NCI-H226 (cell line): ENCODE measurements around the gene ADCY5.

Source experiments
- DNase-seq: peaks from one replicate; pipeline ENCODE4 v3.0.0-alpha.2; 2015

Gene ADCY5

DNA sequence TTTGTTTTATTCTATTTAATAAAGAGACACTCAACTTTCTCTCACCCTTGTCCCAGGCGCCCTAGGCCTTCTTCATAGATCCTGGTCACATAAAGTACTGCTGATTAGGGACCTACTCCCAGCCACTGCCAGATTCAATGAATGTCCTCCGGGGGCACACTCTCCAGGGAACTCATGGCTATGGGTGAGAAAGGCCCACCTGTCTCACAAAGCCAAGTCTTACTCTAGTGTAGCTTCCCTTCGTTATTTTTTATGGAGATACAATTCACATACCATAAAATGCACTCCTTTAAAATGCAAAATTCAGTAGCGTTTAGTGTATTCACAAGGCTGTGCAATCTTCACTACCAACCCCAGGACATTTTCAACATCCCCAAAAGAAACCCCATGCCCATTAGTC, 87.8 kb downstream of the ADCY5 start:
- DNase-seq, result no peak

DNA sequence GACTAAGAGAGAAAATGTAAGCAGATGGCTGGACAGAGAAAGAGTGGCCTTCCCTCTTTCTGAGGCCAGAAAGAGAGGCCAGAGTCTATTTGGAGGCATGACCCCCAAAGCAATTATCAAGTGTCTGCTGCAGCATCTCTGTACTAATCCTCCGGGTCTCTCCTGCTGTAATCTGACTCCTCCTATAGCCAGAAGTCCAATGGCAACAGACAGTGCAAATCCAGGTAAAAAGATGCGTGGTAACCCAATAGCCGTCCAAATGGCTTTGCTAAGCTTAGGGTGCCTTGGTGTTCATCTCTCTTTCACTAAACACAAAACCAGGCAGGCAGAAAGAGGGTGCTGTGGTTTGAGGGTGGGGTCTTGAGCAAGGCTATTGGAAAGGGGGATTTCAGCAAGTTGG, 91.6 kb downstream of the ADCY5 start:
- no peak for DNase-seq

DNA sequence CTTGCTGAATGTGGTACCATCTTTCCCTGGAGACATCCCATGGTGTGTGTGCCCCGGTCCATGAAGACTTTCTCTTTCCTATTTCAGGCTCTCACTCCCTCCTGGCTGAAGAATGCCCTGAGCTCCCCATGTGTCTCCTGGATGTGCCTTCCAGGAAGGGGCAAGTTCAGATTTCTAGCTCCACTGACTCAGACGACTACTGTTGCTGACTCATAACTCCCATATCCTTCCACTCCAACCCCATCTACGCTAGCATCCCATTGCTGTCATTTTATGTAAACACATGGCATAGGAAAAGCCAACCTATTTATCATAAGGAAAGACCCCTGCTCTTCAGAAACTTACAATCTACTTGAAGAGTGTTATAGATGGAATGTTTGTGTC, 95.0 kb downstream of the ADCY5 start:
- DNase-seq, result peak; percentile 16

DNA sequence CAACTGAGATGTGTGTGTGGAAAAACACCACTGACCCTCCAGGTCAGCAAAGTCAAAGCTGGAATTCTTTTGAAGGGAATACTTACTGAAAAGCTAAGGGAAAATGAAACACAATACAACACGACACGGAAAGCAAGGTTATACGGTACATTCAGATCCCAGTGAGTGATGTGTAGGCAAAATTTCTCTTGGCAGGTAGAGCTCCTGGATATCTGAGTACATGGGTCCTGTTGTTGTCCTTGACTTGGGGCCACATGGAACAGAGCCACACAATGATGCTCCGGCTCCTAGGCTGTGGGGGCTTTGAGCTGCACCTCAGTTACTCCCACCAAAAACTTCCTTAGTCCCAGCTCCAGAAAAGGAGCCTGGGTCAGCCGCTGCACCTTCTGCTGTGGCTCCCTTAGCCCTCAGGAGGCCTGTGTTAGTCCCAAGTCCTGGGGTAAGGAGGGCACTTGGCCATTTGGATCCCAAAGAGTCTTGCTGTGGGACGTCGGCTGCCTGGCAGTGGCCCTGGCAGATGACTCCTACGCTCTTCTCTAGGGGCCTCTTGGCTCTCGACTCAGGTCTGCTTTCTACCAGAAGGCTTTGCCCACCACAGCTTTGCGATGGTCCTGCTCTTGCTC, 95.6 kb downstream of the ADCY5 start:
- DNase-seq, result no peak

DNA sequence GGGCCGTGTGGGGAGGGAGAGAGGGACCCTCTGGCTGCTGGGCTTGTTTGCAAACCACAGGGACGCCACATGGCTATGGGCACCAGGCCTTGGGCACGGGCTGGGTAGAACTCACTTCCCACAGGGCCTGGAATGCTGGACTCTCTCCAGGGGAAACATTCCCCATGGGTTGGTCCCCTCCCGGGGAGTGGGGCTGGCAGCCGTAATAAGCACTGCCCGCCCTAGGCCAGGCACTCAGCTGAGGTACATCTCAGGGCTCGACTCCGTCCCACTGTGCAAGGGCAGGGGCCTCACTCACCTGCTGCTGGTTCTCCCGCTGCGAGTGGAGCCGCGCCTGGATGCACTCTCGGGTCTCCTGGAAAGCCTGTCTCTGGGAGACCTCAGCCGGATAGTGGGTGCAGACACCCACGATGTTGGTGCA, 96.7 kb downstream of the ADCY5 start:
- DNase-seq, result no peak

DNA sequence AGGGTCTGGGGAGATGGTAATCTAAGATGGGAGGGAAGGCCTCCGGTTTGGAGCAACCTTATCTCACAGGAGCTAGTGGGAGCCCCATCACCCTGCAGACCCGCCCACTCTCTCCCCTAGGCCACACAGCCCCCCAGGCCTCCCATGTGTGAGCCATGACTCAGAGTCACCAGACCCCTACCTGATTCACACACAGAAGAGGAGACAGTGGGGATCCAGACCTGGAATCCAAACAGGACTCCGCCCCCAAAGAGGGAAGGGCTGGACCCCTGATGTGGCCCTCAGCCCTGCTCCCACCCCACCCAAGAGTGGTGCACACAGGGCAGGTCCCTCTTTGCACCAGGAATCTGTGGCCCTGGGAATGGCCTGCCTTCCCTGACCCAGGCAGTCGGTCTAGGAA, 97.4 kb downstream of the ADCY5 start:
- DNase-seq, result no peak

DNA sequence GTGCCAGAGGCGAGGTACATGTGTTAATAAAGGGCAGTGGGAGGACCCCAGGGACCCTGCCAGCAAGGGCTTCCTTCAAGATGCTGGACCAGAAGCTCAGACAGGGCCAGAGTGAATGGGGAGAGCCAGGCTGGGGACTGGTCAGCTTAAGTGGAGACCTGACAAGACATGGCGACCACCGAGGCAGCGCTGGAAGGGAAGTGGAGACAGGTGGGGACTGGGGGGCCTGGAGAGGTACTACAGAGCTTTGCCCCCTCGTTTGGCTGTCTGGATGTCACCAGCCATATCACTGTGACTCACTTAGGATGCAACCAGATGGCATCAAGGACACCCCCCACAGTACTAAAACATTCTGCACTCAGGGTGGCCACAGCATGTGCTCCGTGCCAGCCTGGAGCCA, 97.9 kb downstream of the ADCY5 start:
- no peak for DNase-seq

DNA sequence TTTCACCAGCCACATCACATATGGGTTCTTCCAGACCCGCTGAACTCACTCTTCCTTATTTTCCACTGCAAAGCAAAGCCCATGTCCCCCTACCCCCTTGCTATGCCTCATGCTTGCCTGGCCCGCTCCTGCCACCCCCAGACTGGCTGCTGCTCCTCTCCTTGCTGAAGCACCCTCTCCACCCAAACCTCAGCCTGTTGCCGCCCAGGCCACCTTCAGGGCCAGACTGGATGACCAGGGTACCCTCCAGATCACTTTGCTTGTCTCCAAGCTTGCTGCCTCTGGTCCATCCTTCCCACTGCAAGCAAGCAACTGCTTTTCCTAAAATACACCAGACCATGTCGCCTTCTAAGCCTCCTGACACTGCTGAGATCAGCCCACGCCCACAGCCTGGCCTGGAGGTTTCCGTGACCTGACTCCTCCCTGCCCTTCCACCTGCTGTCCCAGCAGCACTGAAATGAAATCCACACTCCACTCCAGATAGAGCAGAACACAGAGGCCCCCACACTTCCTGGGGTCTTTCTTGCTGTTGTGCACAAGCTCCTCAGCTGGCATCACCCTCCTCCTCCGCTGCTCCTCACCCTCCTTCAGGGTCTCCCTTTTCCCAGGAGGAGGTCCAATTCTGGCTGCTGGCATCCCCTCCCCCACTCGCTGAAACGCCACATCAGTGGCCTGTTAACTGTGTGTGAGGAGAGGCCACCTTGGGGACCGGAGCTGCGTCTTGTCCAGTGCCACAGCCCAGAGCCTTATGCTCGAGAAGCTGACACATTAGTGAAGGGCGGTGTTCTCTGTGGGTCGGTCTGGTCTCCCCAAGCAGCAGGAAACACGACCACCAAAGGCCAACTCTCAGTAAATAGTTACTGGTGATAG, 99.1 kb downstream of the ADCY5 start:
- no peak for DNase-seq

DNA sequence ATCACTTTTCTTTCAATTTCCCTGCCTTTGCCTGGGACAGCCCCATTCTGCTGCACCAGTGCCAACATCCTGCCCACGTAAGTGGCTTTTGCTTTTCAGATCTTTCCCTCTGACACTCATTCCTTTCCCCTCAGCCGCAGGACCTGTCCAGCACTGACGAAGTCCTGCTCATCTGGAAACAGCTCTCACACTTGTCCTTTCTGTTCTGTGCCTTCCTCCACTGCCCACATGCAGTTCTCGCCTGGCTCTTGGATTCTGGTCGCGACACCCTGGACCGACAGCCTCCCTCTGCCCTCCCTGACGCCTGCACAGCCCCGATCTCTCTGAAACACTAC, 99.7 kb downstream of the ADCY5 start:
- no peak for DNase-seq

DNA sequence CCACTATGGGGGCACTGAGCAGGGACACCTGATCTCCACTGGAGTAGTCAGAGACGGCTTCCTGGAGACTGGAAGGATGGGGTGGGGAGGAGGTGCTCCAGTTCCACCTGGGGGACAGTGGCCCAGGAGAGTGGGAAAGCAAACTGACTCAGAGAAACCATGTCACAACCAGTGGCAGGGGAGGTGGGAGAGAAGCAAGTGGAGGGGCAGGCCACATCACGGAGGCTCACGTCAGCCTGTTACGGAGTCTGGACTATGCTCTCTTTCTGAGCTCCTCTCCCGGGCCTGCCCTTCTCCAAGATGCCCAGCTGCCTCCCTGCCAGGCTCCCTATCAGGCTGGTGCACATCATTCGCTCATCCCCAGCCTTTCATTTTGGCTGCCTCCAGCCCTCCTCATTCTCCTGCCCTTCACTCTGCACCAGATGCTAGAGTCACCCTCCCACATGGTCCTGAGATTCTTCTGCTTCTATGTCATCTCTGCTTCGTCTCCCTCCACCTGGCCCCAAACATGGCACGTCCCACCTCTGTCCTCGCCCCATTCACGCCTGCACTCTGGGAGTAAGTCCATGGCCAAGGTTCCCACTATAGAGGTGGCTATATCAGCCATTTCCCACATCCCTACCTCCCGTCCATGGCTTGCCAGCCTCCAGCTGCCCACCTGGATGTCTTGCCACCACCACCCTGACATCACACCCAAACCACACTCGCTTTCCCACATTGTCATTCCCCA, 100.3 kb downstream of the ADCY5 start:
- DNase-seq, result no peak

DNA sequence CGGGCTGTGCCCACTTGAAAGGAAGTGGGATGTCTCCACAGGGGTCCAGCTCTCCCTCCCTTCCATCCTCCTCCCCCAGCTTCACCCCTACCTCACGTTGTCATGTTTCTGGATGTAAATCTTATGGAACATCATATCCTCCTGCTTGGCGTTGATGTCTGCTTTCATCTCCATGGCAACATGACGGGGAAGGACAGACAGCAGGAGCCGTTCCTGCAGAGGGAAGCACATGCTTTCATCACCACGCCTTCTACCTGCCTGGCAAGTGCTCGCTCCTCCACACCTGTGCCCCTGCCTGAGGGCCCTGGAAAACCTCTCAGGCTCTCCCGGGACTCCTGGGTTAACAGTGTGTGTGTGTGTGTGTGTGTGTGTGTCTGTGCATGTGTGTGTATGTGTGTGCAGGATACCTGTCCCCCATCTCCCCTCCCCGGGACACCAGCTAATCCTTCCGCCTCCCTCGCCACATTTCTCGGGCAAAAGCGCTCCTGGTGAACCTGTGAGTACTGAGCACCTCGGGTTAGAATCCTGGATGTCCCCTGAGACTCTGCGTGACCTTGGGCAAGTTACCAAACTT, 101.1 kb downstream of the ADCY5 start:
- DNase-seq, result no peak

DNA sequence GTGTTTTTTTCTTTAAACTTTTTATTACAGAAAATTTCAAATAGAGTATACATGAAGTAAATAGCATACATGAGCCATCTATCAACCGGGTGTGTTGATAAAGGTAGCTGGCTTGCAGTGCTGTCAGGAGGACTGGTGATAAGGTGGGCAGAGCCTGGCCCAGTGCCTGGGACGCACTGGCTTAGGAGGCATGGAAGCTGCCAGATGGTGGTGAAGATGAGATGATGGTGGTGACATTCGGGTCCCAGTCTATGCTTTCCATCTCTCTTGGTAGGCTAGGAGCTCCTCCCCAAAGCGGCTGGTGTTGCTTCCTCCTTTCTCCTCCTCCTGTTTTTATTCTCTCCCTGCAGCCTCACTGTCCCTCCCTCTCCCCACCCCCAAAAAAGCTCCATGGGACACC, 101.7 kb downstream of the ADCY5 start:
- no peak for DNase-seq

DNA sequence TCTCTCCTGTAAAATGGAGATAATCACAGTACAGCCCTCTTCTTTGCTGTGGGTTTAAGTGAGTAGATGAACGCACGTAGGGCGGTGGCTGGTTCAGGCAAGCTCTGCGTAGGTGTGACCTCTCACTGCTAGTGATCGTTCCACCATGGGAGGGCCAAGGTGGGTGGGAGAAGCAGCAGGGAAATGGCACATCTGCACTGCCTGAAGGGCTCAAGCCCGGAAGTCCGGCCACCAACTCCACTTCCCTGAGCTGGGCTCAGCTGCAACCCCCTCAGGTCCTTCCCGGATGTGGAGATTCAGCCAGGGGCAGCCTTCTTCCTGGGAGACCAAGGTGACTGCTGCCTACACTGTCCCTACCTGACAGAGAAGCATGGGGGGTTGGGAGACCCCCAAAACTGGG, 102.9 kb downstream of the ADCY5 start:
- no peak for DNase-seq

DNA sequence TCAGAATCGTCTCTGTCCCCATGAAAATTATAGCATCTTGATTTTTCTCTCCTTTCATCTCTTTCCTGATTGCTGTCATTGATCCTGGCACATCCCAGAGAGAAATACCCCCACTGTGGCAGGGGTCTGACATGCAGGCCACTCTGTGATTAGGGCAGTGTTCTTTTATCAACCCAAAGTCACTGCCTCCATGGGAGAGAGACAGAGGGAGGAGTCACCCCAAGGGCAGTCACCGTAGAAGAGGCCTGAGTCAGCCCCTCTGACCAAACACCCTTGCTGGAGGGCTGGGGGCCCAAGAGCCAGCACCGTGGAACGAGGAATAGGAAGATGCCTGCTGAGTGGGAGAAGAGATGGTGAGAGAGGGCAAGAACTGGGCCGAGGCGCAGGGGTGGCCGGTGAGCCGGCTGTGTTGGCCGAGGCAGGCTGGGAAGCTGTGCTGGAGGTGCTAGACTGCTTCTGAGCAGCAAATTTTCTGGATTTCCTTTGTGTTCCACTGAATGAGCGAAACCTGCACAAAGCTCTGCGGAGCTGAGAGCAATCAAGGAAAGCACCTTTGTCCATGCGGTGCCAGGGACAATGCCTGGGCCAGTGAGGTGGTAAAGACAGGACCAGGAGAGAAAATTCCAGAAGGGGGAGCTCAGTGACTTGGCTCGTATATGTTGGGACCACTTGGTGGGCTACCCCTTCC, 103.8 kb downstream of the ADCY5 start:
- DNase-seq, result no peak

DNA sequence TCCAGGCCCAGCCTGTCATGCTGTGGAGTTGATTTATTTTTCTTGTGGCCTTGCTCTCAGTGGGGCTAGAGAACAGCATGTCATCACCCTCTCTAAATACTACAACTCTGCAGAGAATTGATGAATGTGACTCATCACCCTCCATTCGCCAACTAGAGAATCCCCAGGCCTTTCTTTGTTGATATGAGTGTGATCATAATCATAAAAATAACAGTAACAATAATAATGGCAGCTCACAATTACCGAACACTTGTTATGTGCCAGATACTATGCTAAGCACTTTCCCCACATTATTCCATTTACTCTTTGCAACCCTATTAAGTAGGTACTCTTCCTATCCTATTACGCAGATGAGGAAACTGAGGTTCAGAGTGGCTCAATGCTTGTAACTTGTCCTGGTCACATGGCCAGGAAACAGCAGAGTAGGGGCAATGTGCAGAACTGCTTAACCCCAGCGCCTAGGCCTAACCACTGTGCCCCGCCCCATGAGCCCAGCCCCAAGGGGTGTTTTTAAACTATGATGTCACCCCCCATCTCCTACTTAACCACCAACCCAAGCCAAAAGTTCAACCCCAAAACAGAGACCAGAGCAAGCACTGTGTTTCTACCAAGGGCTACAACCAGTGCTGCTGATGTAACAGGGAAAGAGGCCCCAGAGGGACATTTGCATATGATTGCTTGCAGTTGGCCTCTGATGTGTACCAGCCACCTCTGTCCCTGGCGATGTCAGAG, 104.5 kb downstream of the ADCY5 start:
- no peak for DNase-seq

DNA sequence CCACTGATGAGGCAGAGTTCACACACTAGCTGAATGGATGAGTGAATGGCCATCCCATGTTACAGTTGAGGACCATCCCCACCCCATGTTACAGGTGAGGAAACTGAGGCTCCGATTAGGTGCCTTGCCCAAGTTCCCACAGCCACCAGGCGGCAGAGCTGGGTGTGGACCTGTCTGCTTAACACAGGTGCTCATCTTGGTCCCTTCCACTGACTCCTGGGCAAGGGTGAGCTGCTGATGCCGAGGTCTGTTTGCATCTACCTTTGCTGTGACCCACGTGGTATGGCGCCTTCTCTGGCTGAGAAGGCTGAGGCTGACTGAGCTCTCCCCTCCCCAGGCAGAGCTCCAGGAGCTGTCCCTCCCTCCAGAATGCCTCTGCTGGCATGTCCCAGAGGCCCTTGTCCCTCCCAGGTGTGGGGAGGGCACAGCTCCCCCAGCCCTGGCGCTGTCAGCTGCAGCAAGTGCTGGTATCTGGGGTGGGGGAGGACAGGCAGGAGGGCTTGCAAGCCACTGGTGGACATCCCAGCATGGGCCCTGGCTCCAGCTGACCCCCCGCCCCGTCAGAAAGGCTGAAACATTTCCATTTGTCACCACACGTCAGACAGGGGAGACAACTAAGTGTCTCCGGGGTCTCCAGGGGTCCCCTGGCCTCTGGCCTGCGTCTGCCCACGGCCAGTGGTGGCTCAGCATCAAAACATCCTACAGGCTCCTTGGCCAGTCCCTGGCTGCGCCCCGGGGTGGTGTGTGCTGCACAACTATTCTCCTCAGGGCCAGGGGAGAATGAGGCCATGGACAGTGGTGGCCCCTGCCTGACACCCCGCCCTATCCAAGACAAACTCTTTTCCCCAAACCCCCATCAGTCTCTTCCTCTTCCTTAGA, 105.4 kb downstream of the ADCY5 start:
- DNase-seq, result no peak

DNA sequence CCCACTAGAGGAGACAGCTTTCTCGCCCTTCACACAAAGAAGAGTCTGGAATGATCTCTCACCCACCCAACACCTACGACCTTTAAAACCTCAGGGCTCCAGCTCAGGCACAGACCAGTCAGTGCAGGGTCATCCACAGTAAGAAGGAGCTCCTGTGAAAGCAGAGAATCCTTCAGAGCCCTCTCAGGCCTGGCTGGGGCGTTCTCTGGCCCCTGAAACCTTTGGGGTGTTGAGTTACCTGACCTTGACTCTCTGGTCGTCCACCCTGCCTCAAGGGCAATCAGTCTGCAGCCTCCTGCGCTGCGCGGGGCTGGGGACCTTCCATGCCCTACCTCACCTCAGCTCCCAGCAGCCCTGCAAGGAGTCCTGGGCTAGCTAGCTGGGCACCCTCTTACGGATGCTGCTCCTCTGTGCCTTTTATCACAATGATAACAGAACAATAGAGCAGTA, 106.2 kb downstream of the ADCY5 start:
- DNase-seq, result no peak

DNA sequence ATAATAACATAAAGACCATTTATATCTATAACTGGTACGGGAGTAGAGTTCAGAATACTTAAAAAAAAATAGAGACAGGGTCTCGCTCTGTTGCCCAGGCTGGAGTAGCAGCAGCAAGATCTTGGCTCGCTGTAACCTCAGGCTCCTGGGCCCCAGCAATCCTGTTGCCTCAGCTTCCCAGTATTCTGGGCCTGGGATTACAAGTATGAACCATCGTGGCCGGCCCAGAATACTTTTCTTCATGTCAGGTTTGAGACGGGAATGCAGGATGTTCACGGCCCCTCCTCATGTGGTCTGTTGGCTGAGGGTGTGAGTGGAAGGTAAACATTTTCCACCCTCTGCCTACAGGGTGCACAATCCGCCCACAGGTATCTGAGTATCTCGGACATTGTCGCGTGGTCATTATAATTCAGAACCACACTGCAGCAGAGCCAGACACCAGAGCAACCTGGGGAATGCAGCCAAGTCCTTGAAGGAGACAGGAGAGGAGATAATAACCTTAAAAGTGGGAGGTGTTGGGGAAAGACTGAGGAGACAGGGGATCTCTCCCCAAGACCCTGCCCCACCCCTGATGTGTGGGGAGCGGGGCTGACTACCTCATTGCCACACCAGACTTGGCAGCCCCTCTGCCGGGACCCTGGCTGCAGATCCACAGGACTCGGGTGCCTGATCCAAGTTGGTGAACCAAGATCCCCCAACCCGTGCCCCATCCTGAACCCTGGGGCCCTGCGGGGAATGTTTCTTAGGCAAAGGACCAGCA, 106.8 kb downstream of the ADCY5 start:
- no peak for DNase-seq

DNA sequence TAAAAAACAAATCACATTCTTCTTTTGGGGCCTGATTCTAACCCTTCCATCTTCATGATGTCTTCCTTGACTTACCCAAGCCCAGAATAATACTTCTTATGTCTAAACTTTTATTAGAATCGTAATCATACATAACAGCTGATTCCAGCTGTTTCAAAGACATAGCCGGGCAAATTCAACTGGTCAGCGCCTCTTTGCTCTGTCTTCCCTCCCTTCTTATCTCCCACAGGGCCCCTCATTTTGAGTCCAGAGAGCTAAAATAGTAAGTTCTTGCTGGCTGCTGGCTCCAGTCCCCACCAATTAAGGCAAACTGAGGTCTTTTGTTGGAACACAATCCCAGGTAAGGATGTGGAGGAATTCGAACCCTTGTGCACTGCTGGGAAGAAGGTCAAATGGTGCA, 108.6 kb downstream of the ADCY5 start:
- DNase-seq, result no peak

DNA sequence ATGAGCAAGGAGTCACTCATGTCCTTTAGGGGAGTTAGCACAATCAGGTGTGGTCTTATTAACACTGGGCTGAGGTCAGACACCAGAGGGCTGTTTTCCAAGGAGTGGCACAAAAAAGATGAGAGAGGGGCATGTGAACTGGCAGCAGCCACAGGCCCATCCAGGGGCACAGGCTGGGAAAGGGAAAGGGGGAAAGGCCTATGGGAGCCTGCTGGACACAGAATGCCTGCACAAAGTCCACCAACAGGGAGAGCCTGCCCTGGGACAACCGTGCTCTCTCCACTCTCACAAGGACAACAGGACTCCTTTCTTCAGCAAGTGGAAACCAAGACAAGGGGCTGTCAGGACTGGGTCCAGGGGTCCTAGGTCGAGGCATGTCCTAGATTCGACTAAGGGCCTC, 109.6 kb downstream of the ADCY5 start:
- DNase-seq, result no peak
